ENCODE measurements around the gene CCDC198. TPM values are rescaled to one million over a fixed set of nuclear protein-coding genes. Genes with fewer than 3 reads are reported as not detected.

CCDC198 gene
- total RNA-seq, 1 donor = not detected

DNA sequence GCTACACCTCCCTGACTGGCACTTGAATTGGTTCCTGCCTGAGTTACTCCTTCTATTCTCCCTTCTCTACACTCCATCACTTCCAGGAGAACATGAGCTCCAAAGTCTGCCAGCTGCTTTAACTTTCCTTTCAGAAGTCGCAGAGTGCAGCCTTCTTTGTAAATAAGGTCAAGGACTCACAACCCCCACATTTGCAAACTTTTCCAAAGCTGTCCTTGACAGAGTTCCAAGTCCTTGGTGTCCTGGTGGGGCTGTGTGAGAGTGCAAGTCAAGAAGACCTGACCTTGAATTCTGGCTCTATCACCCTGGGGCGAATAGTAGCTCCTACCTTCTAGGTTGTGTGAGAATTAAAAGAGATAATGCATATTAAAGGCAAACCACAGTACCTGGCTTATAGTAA is 15.6 kb downstream of the CCDC198 start:
- no peak for DNase-seq (ENCODE audit: low read depth)
- TF ChIP-seq, protein P1, sequence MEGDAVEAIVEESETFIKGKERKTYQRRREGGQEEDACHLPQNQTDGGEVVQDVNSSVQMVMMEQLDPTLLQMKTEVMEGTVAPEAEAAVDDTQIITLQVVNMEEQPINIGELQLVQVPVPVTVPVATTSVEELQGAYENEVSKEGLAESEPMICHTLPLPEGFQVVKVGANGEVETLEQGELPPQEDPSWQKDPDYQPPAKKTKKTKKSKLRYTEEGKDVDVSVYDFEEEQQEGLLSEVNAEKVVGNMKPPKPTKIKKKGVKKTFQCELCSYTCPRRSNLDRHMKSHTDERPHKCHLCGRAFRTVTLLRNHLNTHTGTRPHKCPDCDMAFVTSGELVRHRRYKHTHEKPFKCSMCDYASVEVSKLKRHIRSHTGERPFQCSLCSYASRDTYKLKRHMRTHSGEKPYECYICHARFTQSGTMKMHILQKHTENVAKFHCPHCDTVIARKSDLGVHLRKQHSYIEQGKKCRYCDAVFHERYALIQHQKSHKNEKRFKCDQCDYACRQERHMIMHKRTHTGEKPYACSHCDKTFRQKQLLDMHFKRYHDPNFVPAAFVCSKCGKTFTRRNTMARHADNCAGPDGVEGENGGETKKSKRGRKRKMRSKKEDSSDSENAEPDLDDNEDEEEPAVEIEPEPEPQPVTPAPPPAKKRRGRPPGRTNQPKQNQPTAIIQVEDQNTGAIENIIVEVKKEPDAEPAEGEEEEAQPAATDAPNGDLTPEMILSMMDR (IDR thresholded peaks at IDR 0.05; ENCODE audit: insufficient read depth, low read length) = no peak
- no peak overlapping the region for H3K4me3 ChIP-seq (ENCODE audit: low read depth, low read length)

DNA sequence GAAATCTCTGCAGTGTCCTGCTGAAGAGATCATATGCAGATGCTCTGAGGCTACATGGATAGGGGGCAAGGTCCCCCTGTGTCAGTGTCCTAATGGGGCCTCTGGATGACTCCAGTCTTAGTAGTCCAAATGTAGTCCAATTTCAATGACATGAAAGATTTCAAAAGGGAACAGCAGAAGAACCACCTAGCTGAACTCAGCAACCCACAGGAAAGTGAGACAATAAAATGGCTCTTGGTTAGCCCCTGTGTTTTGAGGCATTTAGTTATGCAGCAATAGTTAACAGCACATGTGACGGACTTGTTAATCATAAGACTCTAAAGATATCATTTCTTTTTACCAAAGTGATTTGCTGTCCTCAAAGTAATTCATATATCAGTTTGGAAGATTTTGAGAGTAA is 22.7 kb downstream of the CCDC198 start:
- no peak overlapping the region for H3K4me3 ChIP-seq (ENCODE audit: low read depth, low read length)
- DNase-seq (ENCODE audit: low read depth) = no peak
- TF ChIP-seq, protein P1 (IDR thresholded peaks at IDR 0.05; ENCODE audit: insufficient read depth, low read length) = no peak

- TF ChIP-seq, protein P1 (IDR thresholded peaks at IDR 0.05; ENCODE audit: insufficient read depth, low read length) = no peak
- DNase-seq (ENCODE audit: low read depth) = no peak
- H3K4me3 ChIP-seq (ENCODE audit: low read depth, low read length) = no peak overlapping the region
Measured at GRCh38 chr14:57464008-57464730, 29.5 kb downstream of the CCDC198 start.

DNA sequence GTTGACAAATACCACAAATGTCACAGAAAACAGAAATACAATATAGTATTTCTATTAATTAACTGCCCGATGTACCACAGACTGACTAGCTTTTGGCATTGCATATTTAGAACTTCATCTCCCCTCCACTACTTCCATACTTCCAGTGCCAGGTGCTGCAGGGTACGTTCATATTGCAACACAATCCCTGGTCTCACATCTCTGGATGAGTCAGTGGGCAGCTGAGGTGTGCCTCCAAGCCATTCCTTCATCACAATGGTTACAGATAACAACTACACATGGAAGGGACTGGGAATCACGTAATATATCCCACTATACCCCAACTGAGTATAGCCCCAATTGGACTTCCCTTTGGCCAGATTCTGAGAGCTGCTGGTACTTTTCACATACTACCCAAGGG is 31.1 kb downstream of the CCDC198 start:
- no peak overlapping the region for H3K4me3 ChIP-seq (ENCODE audit: low read depth, low read length)
- TF ChIP-seq, protein P1 (IDR thresholded peaks at IDR 0.05; ENCODE audit: insufficient read depth, low read length) = no peak
- no peak for DNase-seq (ENCODE audit: low read depth)

GRCh38 chr14:57461777-57462320 is 31.8 kb downstream of the CCDC198 start:
- DNase-seq (ENCODE audit: low read depth) = no peak
- TF ChIP-seq, protein P1 (IDR thresholded peaks at IDR 0.05; ENCODE audit: insufficient read depth, low read length) = no peak
- no peak overlapping the region for H3K4me3 ChIP-seq (ENCODE audit: low read depth, low read length)

DNA sequence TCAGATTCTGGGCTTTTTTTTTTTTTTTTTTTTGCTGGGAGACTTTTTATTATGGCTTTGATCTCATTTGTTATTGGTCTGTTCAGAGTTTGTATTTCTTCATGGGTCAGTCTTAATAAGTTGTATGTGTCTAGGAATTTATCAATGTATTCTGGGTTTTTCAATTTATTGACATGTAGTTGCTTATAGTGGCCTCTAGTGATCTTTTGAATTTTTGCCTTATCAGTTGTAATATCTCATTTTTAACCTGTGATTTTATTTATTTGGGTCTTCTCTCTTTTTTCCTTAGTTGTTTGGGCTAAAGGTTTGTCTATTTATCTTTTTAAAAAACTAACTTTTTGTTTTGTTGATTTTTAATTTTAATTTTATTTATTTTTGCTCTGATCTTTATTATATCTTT is 57.7 kb downstream of the CCDC198 start:
- no peak overlapping the region for H3K4me3 ChIP-seq (ENCODE audit: low read depth, low read length)
- TF ChIP-seq, protein P1 (IDR thresholded peaks at IDR 0.05; ENCODE audit: insufficient read depth, low read length) = no peak

More for the DNA sequence above, 57.7 kb downstream of the CCDC198 start:
- no peak for DNase-seq (ENCODE audit: low read depth)

Measured in fibroblast of the aortic adventitia (primary cell).